Activated B cell treated with CpG ODN at 0.5 μM for 24 hours (primary cell): ENCODE results near the gene MYPOP. TPM values are rescaled to one million over a fixed set of nuclear protein-coding genes. Genes with fewer than 3 reads are reported as not detected.

ENCODE experiments used
- ATAC-seq: fragments of 200-7000 bp; cut with Tn5 transposase; one replicate; pipeline ENCODE4 v1.10.0; 2021; ENCODE audit warnings: low read depth, mild to moderate bottlenecking, moderate library complexity
- CTCF ChIA-PET: fragments of 350-600 bp; sonication (Branson Sonifier 250); formaldehyde crosslinking; loops from one replicate; lab custom pipeline; 2021; ENCODE audit warnings: antibody characterized with exemption; lab: Charles Lee
- POLR2A ChIA-PET: fragments of 350-600 bp; sonication (Branson Sonifier 250); formaldehyde crosslinking; loops from one replicate; lab custom pipeline; 2021; ENCODE audit warnings: antibody characterized with exemption; lab: Charles Lee
- DNase-seq: peaks from one replicate; pipeline ENCODE4 v3.0.0; 2022
- H3K27ac Mint-ChIP-seq: one replicate; pipeline ENCODE4 v1.8.0; 2020; ENCODE audit warnings: mixed read lengths
- H3K27me3 Mint-ChIP-seq: one replicate; pipeline ENCODE4 v1.8.0; 2021; ENCODE audit warnings: mixed read lengths
- H3K36me3 Mint-ChIP-seq: one replicate; pipeline ENCODE4 v1.8.0; 2021; ENCODE audit warnings: low read depth, mixed read lengths
- H3K4me1 Mint-ChIP-seq: one replicate; pipeline ENCODE4 v1.8.0; 2021; ENCODE audit warnings: mixed read lengths
- H3K4me3 Mint-ChIP-seq: one replicate; pipeline ENCODE4 v1.8.0; 2020; ENCODE audit warnings: mild to moderate bottlenecking, mixed read lengths
- H3K9me3 Mint-ChIP-seq: one replicate; pipeline ENCODE4 v1.8.0; 2020; ENCODE audit warnings: mixed read lengths
- CTCF ChIP-seq: fragments of 200-600 bp; IDR thresholded peaks from one replicate; pipeline ENCODE4 v1.8.0; 2022; ENCODE audit warnings: antibody characterized with exemption, mild to moderate bottlenecking
- intact Hi-C: fragments of 100-400 bp; cut with micrococcal nuclease; formaldehyde crosslinking; loops from one replicate; pipeline ENCODE4 v1.15.1; 2024
- total RNA-seq: library from RNA; stranded (reverse); gene quantifications from 2 replicates; pipeline ENCODE4 v1.2.3, GENCODE V29; 2022

MYPOP gene
- total RNA-seq, 1 donor from 2014 or later = 6.0 TPM

- intact Hi-C loops = no loop called here
- no peak for TF ChIP-seq CTCF
- ChIA-PET CTCF (no interaction called here), POLR2A (no interaction called here)
- no peaks in the 10 kb centered on the region for H3K36me3 Mint-ChIP-seq
- no peaks in the 10 kb centered on the region for H3K9me3 Mint-ChIP-seq
- H3K4me3 Mint-ChIP-seq = no peak overlapping the region
- ATAC-seq (no peak), DNase-seq (no peak)
- peaks cover under 1% of the 10 kb centered on the region for H3K4me1 Mint-ChIP-seq
- H3K27me3 Mint-ChIP-seq = peaks cover 15% of the 10 kb centered on the region
- H3K27ac Mint-ChIP-seq = no peak overlapping the region
Observed at GRCh38 chr19:45908956-45909355, 6.5 kb upstream of the MYPOP start.

- H3K9me3 Mint-ChIP-seq = no peaks in the 10 kb centered on the region
- intact Hi-C loops = no loop called here
- H3K27me3 Mint-ChIP-seq = peaks cover 6% of the 10 kb centered on the region
- ATAC-seq (no peak), DNase-seq (no peak)
- no peak overlapping the region for H3K4me3 Mint-ChIP-seq
- H3K36me3 Mint-ChIP-seq = peaks cover 7% of the 10 kb centered on the region
- peaks cover 10% of the 10 kb centered on the region for H3K4me1 Mint-ChIP-seq
- no peak for TF ChIP-seq CTCF
- ChIA-PET POLR2A (no interaction called here), CTCF (no interaction called here)
- H3K27ac Mint-ChIP-seq = no peak overlapping the region
Observed at GRCh38 chr19:45906221-45906620, 3.8 kb upstream of the MYPOP start.

GRCh38 chr19:45905011-45905410 lies 2.6 kb upstream of the MYPOP start:
- Mint-ChIP-seq H3K36me3 (peaks cover 12% of the 10 kb centered on the region), H3K9me3 (no peaks in the 10 kb centered on the region), H3K4me1 (peaks cover 19% of the 10 kb centered on the region), H3K4me3 (no peak overlapping the region), H3K27ac (no peak overlapping the region), H3K27me3 (peaks cover 3% of the 10 kb centered on the region)
- ChIA-PET CTCF (no interaction called here), POLR2A (no interaction called here)
- ATAC-seq = no peak
- TF ChIP-seq CTCF = no peak
- intact Hi-C loops = no loop called here
- DNase-seq = no peak

GRCh38 chr19:45902651-45903625 lies 525 bp upstream of the MYPOP start:
- Mint-ChIP-seq H3K9me3 (no peaks in the 10 kb centered on the region), H3K27ac (peak overlapping the region; percentile 82), H3K27me3 (no peaks in the 10 kb centered on the region), H3K36me3 (peaks cover 27% of the 10 kb centered on the region), H3K4me3 (peak overlapping the region; percentile 90), H3K4me1 (peaks cover 24% of the 10 kb centered on the region)
- intact Hi-C loops = loop anchor here (1.0 to 5.0 kb wide), 5 partner anchors 17 to 444 kb away; partner anchors contain the start of genes CCDC61, IRF2BP1, PPP5C and SYMPK
- ChIA-PET CTCF (interaction anchor here (0.9 to 2.4 kb wide), 5 partner anchors 16 to 114 kb away, joined by 3 to 6 read pairs (median 5); partner anchors contain the start of gene SYMPK), POLR2A (interaction anchor here (0.5 to 3.7 kb wide), 24 partner anchors 9 to 1414 kb away, joined by 3 to 60 read pairs (median 4); partner anchors contain the start of genes CCDC61, CCDC9, CLPTM1 and FBXO46)
- peak; percentile 99 for DNase-seq
- no peak for TF ChIP-seq CTCF
- ATAC-seq = peak; percentile 82

- Mint-ChIP-seq H3K9me3 (no peaks in the 10 kb centered on the region), H3K27me3 (no peaks in the 10 kb centered on the region), H3K27ac (no peak overlapping the region), H3K4me3 (peak overlapping the region; percentile 73), H3K4me1 (peaks cover 29% of the 10 kb centered on the region), H3K36me3 (peaks cover 27% of the 10 kb centered on the region)
- intact Hi-C loops = loop anchor here (5.0 kb wide), 1 partner anchor 446 kb away; the partner anchor contains the start of gene PPP5C
- ChIA-PET CTCF (interaction anchor here (1.6 to 2.4 kb wide), 2 partner anchors 38 to 85 kb away, joined by 5 to 6 read pairs; partner anchors contain the start of gene SYMPK), POLR2A (interaction anchor here (0.6 to 3.7 kb wide), 6 partner anchors 11 to 815 kb away, joined by 3 to 60 read pairs (median 6); partner anchors contain the start of genes CCDC61, FBXO46, IRF2BP1 and PRKD2)
- TF ChIP-seq CTCF = no peak
- peak; percentile 41 for DNase-seq
- ATAC-seq = no peak
Observed at GRCh38 chr19:45901432-45901911, 941 bp downstream of the MYPOP start.
